ENCODE data around the gene LZTS2.

LZTS2 gene

DNA sequence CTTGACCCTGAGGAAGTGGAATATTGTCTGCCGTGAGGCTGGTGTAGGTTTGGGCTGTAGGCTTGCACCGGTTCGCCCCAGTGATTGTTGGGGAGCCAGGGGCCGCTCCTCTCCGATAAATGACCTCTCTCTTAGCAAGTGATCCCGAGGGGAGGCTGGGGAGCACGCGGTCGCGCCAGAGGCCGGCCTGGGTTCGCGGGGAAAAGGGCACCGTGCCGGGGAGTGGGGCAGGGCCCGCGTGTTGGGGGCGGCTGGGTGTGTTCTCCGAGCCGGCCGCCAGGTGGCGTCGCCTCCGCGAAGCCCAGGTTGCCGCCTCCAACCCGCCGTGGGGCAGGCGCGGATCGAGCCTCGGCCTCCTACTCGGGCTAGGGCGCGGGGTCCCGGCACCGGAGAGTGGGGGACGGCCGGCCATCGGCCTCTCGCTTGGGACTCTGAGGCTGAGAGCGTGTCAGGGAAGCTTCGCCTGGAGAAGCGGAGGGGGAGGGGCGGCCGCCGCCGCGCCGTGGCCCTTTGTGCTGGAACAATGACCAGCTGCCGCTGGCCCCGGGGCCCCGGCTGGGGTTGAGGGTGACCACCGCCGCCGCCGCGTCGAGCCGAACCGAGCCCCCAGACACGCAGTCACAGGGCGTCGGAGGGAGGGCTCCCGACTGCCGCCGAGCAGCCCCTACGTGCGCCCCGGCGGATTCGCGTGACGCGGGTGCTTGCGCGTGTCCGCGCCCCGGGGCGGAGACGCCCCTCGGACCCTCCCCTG lies 442 bp upstream of the LZTS2 start:
- DNase-seq = peak; percentile 81

GRCh38 chr10:101000127-101000914 lies 713 bp downstream of the LZTS2 start:
- DNase-seq = no peak

- no peak for DNase-seq
Measured at GRCh38 chr10:101000915-101001658, 1.5 kb downstream of the LZTS2 start.

GRCh38 chr10:101001659-101002035 lies 2.0 kb downstream of the LZTS2 start:
- no peak for DNase-seq

DNA sequence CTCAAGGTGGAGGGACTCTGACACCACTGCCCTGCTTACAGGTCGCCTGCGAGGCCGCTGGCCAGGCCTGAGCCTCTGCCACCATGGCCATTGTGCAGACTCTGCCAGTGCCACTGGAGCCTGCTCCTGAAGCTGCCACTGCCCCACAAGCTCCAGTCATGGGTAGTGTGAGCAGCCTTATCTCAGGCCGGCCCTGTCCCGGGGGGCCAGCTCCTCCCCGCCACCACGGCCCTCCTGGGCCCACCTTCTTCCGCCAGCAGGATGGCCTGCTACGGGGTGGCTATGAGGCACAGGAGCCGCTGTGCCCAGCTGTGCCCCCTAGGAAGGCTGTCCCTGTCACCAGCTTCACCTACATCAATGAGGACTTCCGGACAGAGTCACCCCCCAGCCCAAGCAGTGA lies 2.8 kb downstream of the LZTS2 start:
- no peak for DNase-seq

- DNase-seq = no peak
Measured at GRCh38 chr10:101003639-101004206, 4.1 kb downstream of the LZTS2 start.

- DNase-seq = no peak
Measured at GRCh38 chr10:101005361-101005760, 5.8 kb downstream of the LZTS2 start.

DNA sequence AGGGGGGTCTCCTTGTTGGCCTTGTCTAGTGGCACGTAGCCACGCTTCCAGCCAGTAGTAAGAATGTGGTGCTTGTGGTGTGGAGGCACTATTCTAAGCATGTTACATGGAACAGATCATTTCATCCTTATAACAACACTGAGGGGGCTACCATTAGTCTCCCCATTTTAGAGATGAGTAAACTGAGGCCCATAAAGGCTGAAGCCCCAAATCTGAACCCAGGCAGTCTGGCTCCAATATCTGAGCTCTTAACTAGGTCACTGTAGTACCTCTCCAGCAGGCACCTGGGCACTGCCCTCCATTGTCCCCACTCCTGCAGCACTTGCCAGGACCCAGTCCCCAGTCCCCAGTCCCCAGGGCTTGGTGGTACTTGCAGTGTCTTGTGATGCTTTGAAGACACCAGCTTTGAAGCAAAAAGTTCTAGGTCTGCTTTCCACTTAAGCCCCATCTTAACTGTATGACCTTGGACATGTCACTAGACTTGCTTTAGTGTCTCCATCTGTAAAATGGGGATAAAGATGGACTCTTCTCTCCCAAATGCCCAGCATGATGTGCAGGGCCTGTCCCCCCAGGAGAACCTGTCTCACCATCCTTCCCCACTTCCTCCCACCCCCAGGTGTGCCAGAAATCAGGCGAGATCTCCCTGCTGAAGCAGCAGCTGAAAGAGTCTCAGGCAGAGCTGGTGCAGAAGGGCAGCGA lies 6.4 kb downstream of the LZTS2 start:
- no peak for DNase-seq

DNA sequence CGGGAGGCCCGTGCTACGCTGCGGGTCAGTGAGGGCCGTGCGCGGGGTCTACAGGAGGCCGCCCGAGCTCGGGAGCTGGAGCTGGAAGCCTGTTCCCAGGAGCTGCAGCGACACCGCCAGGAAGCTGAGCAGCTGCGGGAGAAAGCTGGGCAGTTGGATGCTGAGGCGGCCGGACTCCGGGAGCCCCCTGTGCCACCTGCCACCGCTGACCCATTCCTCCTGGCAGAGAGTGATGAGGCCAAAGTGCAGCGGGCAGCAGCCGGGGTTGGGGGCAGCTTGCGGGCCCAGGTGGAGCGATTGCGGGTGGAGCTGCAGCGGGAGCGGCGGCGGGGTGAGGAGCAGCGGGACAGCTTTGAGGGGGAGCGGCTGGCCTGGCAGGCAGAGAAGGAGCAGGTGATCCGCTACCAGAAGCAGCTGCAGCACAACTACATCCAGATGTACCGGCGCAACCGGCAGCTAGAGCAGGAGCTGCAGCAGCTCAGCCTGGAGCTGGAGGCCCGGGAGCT lies 7.0 kb downstream of the LZTS2 start:
- DNase-seq = no peak

- DNase-seq = no peak
Measured at GRCh38 chr10:101007099-101007711, 7.6 kb downstream of the LZTS2 start.

GRCh38 chr10:101007915-101008822 lies 8.6 kb downstream of the LZTS2 start:
- no peak for DNase-seq

DNA sequence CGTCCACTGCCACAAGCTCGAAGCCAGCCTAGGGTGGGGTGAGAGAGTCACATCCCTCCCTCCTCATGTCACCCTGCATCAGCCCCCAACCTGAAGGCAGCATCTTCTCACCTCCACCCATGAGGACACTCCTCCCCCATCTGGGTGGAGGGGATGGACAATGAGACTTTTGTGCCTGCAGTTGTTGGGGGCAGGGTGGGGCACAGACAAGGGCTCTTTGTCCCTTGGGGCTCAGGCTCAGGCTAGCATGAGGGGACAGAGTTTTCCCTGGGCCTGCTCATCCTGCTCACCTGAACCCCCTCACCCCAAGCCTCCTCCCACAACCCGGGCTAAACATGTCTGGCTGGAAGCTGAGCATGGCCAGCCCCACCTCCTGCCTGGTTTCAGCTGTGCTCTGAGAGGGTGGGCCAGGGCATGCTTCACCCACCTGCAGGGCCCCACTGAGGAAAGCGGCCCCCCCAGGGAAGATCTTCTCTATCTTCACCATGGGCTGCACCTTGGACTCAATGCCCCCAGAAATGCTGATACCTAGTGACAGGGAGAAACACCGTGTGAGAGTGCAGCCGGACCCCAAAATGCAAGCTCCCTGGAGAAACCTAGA lies 9.3 kb downstream of the LZTS2 start:
- DNase-seq = no peak

- DNase-seq = no peak
Measured at GRCh38 chr10:101010329-101010728, 10.7 kb downstream of the LZTS2 start.

DNA sequence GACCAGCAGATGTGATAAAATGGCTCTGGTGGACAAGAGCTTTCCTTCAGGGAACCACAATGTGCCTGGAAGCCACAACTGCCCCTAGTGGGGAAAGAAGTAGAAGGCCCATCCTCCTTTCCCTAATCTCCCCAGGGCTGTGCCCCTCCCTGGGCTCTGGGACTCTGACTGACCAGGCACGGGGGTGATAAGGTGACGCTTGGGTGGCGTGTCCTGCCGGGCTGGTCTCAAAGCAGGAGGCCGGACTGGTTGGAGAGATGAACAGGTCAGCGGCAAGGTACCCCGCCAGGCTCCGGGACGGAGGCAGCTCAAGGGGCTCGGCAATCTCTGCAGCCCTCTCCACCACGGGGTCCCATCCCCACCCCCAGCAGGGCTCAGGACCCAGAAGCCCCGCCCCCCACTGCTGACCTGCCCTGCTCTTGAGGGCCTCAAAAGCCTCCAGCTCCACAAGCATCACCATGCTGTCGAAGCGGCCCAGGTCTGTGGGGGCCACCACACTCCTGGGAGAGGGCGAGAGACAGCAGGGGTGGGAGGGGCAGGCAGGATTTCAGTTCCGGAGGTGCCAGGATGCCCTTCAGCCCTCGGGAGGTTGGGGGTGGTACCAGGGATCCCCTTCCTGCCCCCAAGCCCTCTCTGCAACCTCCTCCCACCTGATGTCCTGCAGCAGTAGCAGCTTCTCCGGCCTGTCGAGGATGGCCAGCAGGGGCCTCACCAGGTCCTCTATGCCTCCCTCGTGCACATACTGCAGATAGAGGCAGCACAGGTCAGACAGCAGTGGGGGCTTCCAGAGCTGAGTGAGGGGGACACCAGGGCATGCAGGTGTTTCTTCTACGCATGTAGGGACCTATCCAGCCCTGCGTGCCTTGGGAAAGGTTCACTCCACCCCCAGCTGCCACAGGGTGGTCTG lies 12.2 kb downstream of the LZTS2 start:
- no peak for DNase-seq

GRCh38 chr10:101012525-101013364 lies 13.1 kb downstream of the LZTS2 start:
- DNase-seq = peak; percentile 84

DNA sequence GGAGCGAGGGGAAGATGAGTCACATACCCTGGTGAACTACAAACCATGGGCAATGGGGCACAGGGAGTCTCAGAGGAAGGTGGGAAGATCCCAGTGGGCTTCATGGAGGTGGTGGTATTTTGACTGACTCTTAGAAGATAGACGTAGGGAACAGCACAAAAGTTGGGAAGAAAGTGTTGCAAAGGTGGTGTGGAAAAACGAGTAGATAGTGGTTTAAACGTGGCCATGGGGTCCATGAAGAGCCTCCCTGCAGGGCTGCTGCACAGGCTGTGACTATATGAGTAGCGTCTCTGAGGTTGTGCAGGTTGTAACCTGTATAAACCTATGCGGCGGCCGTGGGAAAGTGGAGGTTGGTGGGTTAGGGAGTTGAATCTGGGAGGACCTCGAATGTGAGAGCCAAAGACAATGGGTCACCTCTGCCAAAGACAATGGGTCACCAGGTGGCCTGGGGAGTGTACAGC lies 13.8 kb downstream of the LZTS2 start:
- DNase-seq = no peak

DNA sequence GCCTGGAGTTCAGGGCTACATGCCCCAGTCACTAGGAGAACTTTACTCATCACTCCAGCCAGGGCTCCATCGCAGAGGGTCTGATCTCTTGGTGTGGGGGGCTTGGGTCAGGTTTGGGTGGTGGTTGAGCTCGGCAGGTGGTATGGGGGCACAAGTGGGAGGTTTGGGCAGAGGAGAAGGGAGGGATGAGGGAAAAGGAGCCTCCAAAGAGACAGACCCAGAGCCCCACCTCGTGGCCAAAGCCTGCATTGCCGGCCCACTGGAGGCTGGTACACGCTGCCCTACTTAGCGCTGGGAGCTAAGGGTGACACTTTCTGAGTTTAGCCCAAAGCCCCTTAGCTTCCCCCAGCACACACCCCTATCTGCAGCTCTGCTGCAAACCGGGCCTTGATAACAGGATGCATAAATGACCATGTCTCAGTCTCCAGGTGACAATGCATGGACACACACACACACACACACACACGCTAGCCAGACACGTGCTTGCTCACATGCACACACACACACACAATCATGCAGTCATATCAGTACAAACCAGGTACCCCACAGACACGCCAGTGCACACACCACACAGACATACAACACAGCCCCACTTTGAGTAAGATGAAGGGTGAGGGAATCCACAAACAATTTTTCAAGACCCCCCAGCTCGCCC lies 14.7 kb downstream of the LZTS2 start:
- peak; percentile 79 for DNase-seq
